Esophagus muscularis mucosa (tissue), 4 donors: ENCODE results near the gene CD19. TPM values are rescaled to one million over a fixed set of nuclear protein-coding genes. Genes with fewer than 3 reads are reported as not detected.
A peak's percentile ranks its signal among the peaks of the same experiment; 100 is the strongest.
"Not testable (repeated sequence)": the region's sequence is repeated elsewhere in the genome, so short reads cannot be mapped to it uniquely, and the experiment has no call there.

ENCODE experiments used
- DNase-seq: peaks from one replicate; pipeline ENCODE4 v3.0.0-alpha.2; 2017; ENCODE audit errors: extremely low spot score
- H3K27ac ChIP-seq, 4 donors: fragments of 200-600 bp; sonication (generic); replicated peaks in 1 of 4; 1 replicate in 3 of 4; 2 replicates in 1 of 4; pipeline ENCODE4 v1.5.1; 2016 to 2019; ENCODE audit warnings: mild to moderate bottlenecking in 1 of 4
- H3K27me3 ChIP-seq, 4 donors: fragments of 200-600 bp; sonication (generic); one replicate each; pipeline versions ENCODE4 v1.5.1 to v1.6.0; 2016 to 2019
- H3K36me3 ChIP-seq, 4 donors: fragments of 200-600 bp; sonication (generic); one replicate each; pipeline ENCODE4 v1.5.1; 2016 to 2019
- H3K4me1 ChIP-seq, 4 donors: fragments of 200-600 bp; sonication (generic); one replicate each; pipeline ENCODE4 v1.5.1; 2016 to 2019
- H3K4me3 ChIP-seq, 4 donors: fragments of 200-600 bp; sonication (generic); 1 replicate in 2 of 4; 2 replicates in 2 of 4; pipeline ENCODE4 v1.5.1; 2016 to 2019; ENCODE audit warnings: mild to moderate bottlenecking in 4 of 4, moderate library complexity in 1 of 4
- H3K9me3 ChIP-seq, 4 donors: fragments of 200-600 bp; sonication (generic); 1 replicate in 3 of 4; 2 replicates in 1 of 4; pipeline ENCODE4 v1.5.1; 2016 to 2019
- EP300 ChIP-seq: sonication (generic); formaldehyde crosslinking; IDR thresholded peaks from one replicate; pipeline ENCODE4 v1.6.1; 2017; ENCODE audit warnings: antibody characterized with exemption
- POLR2A ChIP-seq: fragments of 450-650 bp; IDR thresholded peaks from one replicate; pipeline ENCODE4 v1.6.1; 2017; ENCODE audit warnings: antibody characterized with exemption, moderate library complexity, mild to moderate bottlenecking, low read depth
- POLR2AphosphoS5 ChIP-seq, 2 donors: sonication (generic); formaldehyde crosslinking; IDR thresholded peaks; one replicate each; pipeline ENCODE4 v1.6.1; 2017; ENCODE audit warnings: antibody characterized with exemption in 2 of 2
- WGBS: methylation state at CpG from one replicate; pipeline ENCODE4 v1.1.5; 2018; 5-methylcytosine and 5-hydroxymethylcytosine counted together
- intact Hi-C: fragments of 100-400 bp; cut with DNase I; formaldehyde crosslinking; loops from one replicate; pipeline ENCODE4 v1.15.1; 2023
- total RNA-seq, 4 donors: library from RNA; depleted of rRNA; stranded (reverse); fragments of >200 nt; gene quantifications; one replicate each; pipeline versions ENCODE4 v1.1.0 to v1.2.1, GENCODE V29; 2016
- TF ChIP-seq, protein P1 (sequence below), 3 experiments: fragments of 200-600 bp in 2 of 3; fragments of 450-650 bp in 1 of 3; sonication (generic) in 2 of 3; IDR thresholded peaks; one replicate each; pipeline ENCODE4 v1.5.1; 2017 to 2019; ENCODE audit warnings: antibody characterized with exemption in 3 of 3, mild to moderate bottlenecking in 2 of 3, moderate library complexity in 1 of 3

CD19 gene
- total RNA-seq, 4 donors from 2014 or later, result 0.66 TPM; not detected in 3

DNA sequence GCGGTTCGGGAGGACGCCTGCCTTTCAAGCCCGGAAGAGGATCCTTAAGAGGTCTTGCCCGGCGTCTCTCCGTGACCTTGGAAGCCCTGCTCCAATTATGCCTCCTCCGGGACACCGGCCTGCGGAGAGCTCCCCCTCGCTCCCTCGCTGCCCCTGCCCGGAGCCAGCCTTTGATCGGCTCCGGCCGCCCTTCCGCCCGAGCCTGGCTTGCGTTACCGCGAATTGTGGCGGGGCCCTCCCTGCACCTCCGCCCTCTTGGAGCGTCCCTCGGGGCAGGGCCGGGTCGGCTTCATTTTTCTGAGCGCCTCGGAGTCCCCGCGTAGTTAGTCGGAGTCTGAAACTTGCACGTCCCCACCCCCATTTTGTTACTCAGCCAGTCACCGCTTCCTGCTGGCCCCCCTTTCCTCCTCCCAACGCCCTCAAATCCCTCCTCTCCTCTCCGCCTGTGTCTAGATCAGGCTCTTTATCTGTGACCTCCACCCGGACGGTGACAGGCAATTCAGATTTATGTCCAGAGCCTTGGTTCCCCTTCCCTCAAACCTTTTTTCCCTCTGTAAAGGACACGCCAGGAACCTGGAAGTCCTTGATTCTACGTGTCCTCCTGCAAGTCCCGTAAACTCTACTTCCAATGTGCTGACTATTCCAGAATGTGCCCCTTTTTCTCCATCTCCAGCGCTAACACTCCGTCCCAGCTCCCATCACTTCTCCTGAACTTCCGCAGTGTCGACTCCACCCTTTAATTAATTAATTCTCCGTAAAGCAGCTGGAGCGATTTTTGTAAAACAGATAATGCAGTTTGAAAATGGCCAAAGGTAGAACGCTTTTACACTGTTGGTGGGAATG is 6.2 kb upstream of the CD19 start:
- intact Hi-C loops, result no loop called here

DNA sequence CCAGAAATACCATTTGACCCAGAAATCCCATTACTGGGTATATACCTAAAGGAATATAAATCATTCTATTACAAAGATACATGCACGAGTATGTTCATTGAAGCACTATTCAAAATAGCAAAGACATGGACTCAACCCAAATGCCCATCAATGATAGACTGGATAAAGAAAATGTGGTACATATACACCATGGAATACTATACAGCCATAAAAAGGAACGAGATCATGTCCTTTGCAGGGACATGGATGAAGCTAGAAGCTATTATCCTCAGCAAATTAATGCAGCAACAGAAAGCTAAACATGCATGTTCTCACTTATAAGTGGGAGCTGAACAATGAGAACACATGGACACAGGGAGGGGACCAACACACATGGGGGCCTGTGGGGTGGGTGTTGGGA is 5.5 kb upstream of the CD19 start:
- Histone ChIP-seq H3K4me3 (peak overlapping the region; percentile 63 to 88 (median 81)), H3K27ac (peak overlapping the region; percentile 90 to 98 (median 97)), H3K4me1 (peaks cover 5 to 18% (median 13%) of the 10 kb centered on the region in 4 donors)
- WGBS, result 66% methylated on average over 2 of the region's 2 CpGs
- H3K36me3 ChIP-seq, H3K27me3 ChIP-seq, DNase-seq, H3K9me3 ChIP-seq, intact Hi-C loops: not testable (repeated sequence)

More for the DNA sequence above, 6.2 kb upstream of the CD19 start:
- TF ChIP-seq POLR2AphosphoS5 (IDR thresholded peaks at IDR 0.05) (peak in 1 of 2 donors; percentile 63), POLR2A (no peak)
- peaks cover 5 to 18% (median 13%) of the 10 kb centered on the region in 4 donors for H3K4me1 ChIP-seq
- peaks cover 0 to 14% (median 7%) of the 10 kb centered on the region in 4 donors for H3K36me3 ChIP-seq
- 1% methylated on average over 29 of the region's 48 CpGs for WGBS
- H3K4me3 ChIP-seq, result peak overlapping the region; percentile 63 to 88 (median 81)
- no peaks in the 10 kb centered on the region for H3K27me3 ChIP-seq
- H3K27ac ChIP-seq, result peak overlapping the region; percentile 90 to 98 (median 97)
- H3K9me3 ChIP-seq, result no peaks in the 10 kb centered on the region
- DNase-seq, result peak; percentile 95

DNA sequence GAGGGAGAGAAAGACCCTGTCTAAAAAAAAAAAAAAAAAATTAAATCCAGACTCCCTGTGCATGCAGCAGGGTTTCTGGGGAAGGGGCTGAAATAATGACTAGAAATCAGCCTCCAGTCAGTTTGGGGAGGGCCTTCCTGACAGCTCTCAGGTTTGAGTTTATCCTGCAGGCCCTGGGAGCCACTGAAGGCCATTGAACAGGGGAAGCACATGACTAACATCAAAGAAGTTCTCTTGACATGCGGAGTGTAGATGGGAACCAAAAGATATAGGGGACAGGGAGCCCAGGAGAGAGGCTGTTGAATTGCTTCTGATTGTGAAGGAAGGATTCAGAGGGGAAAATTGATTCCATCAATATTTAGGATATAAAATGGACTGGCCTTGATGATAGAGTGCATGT is 4.0 kb upstream of the CD19 start:
- peaks cover 5 to 18% (median 13%) of the 10 kb centered on the region in 4 donors for H3K4me1 ChIP-seq
- intact Hi-C loops, result no loop called here
- TF ChIP-seq POLR2A (no peak), POLR2AphosphoS5 (IDR thresholded peaks at IDR 0.05) (no peak), EP300 (no peak)
- TF ChIP-seq, protein P1, sequence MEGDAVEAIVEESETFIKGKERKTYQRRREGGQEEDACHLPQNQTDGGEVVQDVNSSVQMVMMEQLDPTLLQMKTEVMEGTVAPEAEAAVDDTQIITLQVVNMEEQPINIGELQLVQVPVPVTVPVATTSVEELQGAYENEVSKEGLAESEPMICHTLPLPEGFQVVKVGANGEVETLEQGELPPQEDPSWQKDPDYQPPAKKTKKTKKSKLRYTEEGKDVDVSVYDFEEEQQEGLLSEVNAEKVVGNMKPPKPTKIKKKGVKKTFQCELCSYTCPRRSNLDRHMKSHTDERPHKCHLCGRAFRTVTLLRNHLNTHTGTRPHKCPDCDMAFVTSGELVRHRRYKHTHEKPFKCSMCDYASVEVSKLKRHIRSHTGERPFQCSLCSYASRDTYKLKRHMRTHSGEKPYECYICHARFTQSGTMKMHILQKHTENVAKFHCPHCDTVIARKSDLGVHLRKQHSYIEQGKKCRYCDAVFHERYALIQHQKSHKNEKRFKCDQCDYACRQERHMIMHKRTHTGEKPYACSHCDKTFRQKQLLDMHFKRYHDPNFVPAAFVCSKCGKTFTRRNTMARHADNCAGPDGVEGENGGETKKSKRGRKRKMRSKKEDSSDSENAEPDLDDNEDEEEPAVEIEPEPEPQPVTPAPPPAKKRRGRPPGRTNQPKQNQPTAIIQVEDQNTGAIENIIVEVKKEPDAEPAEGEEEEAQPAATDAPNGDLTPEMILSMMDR (IDR thresholded peaks at IDR 0.05), result no peak
- no peaks in the 10 kb centered on the region for H3K9me3 ChIP-seq
- 84% methylated on average over 1 of the region's 1 CpG for WGBS
- no peak overlapping the region for H3K27ac ChIP-seq
- no peaks in the 10 kb centered on the region for H3K27me3 ChIP-seq
- H3K4me3 ChIP-seq, result no peak overlapping the region
- peaks cover 0 to 2% (median 0%) of the 10 kb centered on the region in 4 donors for H3K36me3 ChIP-seq
- no peak for DNase-seq

DNA sequence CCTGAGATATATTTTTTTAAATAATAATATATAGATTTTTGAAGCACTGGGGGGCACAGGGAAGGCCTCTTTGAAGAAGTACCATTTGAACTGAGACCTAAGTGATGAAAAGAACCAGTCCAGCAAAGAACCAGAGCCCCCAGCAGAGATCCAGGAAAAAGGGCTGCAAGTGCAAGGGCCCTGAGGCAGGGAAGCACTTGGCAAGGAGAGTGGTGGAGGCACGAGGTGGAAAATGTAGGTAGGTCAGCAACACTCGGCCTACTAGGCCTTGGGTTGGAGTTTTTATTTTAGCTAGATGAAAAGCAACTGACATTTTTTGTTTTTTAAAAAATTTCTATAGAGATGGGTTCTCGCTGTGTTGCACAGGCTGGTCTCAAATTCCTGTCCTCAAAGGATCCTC is 1.6 kb upstream of the CD19 start:
- DNase-seq, result no peak
- Histone ChIP-seq H3K27me3 (no peaks in the 10 kb centered on the region), H3K36me3 (no peaks in the 10 kb centered on the region), H3K9me3 (no peaks in the 10 kb centered on the region), H3K4me3 (no peak overlapping the region), H3K4me1 (peaks cover 0 to 6% (median 5%) of the 10 kb centered on the region in 4 donors), H3K27ac (no peak overlapping the region)
- intact Hi-C loops, result no loop called here
- TF ChIP-seq EP300, result no peak
- TF ChIP-seq POLR2AphosphoS5 (IDR thresholded peaks at IDR 0.05), result no peak
- TF ChIP-seq POLR2A, result no peak
- TF ChIP-seq, protein P1 (IDR thresholded peaks at IDR 0.05), result no peak
- 88% methylated on average over 3 of the region's 3 CpGs for WGBS

DNA sequence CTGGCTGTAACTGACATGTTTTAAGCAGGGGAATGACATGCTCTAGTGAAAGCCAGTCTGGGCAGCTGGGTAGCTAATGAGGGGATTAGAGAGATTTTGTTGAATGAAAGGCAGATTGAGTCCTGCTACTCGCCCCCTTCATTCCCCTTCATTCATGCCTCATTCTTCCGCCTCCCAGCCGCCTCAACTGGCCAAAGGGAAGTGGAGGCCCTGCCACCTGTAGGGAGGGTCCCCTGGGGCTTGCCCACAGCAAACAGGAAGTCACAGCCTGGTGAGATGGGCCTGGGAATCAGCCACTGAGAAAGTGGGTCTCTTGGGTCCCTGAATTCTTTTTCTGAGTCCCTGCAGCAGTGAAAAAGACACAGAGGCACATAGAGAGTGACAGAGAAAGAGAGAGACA is 1.1 kb upstream of the CD19 start:
- WGBS, result 70% methylated on average over 3 of the region's 3 CpGs
- H3K9me3 ChIP-seq, result no peaks in the 10 kb centered on the region
- no peak overlapping the region for H3K27ac ChIP-seq
- no peak overlapping the region for H3K4me3 ChIP-seq
- intact Hi-C loops, result no loop called here
- no peaks in the 10 kb centered on the region for H3K36me3 ChIP-seq
- TF ChIP-seq POLR2A (no peak), EP300 (no peak), POLR2AphosphoS5 (IDR thresholded peaks at IDR 0.05) (no peak)
- TF ChIP-seq, protein P1 (IDR thresholded peaks at IDR 0.05), result no peak
- no peaks in the 10 kb centered on the region for H3K27me3 ChIP-seq
- H3K4me1 ChIP-seq, result peaks cover 0 to 5% (median 5%) of the 10 kb centered on the region in 4 donors
- DNase-seq, result no peak
